Embryonic facial prominence (tissue), 1 donor: ENCODE measurements around the gene DCT.

Source experiments
- DNase-seq: peaks from one replicate; pipeline ENCODE4 v3.0.0-alpha.2; 2016; ENCODE audit errors: extremely low spot score

Gene DCT

DNA sequence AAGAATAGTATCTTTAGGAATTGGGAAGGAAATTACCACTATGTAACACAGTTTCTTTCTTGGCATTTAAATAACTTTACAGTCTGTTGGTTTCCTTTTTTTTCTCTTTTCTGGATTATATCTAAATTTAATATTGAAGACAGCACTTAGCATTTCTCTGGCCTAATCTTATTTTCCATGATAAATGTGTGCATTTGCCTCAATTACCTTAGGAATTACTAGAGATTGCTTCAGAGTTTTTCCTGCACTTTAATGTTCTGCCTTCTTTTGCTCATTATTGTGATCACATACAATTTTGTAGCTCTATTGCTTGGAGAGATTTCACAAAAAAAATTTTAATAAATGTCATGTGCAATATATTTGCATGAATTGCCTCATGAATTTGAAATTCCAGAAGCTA lies 25.1 kb downstream of the DCT start:
- DNase-seq, result no peak

DNA sequence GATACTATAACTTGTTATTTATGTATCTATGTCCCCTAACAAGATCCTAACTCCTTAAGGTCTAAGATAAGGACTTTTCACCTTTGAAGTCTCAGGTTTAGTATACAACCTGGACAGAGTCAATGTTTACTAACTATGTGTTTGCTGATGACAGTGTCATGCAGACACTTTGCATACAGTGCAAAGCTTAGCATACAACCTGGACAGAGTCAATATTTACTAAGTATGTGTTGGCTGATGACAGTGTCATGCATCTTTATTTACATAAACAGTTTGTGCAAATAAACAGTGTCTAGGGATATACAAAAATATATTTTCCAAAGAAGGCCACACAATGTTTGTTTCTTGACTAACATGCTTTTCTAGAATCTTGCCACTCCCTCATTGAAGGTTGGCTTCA lies 34.7 kb downstream of the DCT start:
- DNase-seq, result no peak

- no peak for DNase-seq
Measured at GRCh38 chr13:94435604-94436226, 43.8 kb downstream of the DCT start.

DNA sequence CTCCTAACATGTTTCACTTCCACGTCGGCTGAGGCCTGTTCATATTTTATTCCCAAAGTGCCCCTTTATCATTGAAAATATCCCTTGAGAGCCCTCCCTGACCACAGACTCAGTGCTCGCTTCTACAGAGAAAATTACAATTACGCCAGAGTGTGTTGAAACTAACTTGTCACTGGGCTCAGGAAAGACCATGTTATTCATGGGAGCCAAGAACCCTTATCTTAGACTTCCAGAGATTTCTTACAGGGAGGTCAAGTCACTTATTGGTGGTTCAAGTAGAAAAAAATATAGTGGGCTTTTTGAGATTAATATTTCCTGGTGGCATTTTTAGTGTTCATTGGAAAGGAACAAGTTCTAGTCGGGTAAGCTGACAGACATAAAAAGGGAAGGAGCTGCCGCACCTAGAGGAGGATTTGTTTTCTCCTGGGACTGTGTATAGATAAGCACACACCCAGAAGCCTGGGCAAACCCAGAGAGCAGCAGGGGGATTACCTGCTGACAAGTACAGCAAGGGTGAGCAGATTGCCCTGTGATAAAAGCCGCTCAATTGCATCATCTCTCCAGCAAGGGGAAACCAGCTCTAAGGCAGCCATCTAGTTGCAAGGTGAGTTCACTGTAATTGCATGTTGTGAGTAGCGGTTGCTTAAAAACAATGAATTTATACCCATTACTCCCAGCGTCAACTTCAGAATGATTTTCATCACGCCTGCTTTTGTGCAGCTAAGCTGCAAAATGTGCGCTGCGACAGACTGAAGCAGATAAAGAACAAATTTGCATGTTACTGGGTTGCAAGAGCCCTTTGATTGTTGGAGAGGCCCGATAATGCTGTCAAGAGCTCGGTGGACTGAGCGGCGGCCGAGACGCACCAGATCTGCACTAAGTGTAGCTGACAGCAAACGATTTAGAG lies 46.2 kb downstream of the DCT start:
- DNase-seq, result no peak

DNA sequence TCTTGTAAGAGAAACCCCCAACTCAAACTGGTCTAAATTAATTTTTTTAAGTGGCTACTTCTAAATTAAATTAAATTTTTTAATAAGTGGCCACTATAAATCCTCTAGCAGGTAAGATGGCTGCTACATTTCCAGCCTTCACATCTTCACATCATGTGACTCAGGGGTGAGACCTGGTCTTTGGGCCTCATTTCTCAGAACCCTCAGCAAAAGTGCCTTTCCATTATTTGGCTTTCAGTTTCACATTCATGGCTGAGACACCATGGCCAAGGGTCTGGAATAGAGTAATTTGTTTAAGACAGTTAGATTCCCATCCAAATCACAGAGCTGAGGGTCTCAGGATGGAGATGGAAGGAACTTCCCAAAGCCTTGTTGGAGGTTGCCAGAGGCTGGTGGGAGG lies 47.5 kb downstream of the DCT start:
- no peak for DNase-seq

- DNase-seq, result no peak
Measured at GRCh38 chr13:94431574-94431973, 47.9 kb downstream of the DCT start.

- no peak for DNase-seq
Measured at GRCh38 chr13:94427313-94427953, 52.0 kb downstream of the DCT start.

GRCh38 chr13:94419925-94420305 lies 59.6 kb downstream of the DCT start:
- DNase-seq, result no peak

DNA sequence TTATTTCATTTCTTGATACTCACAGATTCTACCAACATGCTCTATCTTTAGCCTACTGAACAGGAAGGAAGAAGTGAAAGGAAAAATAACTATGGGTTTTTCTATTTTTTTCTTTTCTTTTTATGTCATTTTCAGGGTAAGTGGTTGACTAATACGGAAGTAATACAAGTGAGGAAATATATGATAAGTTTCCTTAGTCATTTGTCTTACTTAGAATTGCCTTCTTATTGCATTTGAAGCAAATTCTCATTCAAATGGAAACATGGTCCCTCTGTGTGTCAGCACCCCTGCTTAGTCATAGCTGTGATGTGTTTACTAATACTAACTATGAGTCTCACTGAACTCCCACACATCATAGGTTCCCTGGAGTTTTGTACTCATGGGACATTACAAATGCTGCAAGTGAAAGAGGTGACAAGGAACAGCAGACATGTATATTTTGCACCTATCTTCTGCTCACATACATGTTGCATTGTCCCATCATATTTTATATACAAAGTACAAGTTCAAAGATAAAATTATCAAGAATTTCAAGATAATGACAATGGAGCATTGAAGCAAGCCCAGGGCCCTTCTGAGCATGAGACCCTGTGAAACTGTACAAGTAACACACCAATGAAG lies 60.1 kb downstream of the DCT start:
- DNase-seq, result no peak

- DNase-seq, result no peak
Measured at GRCh38 chr13:94417294-94417693, 62.2 kb downstream of the DCT start.

DNA sequence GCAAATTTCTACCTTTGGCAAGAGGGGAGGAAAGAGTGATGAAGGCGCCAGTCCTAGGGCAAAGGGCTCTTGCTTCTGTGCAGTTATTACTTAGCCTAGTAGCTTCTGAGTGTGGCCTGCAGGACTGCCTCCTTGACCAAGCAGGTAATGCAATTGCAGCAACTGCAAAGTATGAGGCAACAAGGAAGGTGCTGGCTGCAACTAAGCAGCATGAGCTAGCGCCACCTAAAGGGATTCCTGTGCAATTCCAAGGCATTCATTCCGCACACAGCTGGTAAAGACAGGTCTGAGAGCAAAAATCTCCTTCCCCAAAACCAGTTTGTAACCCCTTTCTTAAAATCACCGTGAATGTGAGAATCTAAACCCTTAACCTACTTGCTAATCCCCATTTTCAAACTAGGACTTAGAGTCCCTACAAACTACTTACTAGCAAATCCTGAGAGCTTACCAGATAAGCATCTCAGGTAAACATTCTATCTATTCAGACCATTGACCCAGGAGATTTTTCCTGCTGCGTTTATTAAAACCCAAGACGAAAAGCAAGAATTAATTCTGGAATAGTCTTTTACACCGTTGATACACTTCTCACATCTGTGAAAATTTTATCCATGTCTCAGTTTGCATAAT lies 62.9 kb downstream of the DCT start:
- DNase-seq, result no peak

DNA sequence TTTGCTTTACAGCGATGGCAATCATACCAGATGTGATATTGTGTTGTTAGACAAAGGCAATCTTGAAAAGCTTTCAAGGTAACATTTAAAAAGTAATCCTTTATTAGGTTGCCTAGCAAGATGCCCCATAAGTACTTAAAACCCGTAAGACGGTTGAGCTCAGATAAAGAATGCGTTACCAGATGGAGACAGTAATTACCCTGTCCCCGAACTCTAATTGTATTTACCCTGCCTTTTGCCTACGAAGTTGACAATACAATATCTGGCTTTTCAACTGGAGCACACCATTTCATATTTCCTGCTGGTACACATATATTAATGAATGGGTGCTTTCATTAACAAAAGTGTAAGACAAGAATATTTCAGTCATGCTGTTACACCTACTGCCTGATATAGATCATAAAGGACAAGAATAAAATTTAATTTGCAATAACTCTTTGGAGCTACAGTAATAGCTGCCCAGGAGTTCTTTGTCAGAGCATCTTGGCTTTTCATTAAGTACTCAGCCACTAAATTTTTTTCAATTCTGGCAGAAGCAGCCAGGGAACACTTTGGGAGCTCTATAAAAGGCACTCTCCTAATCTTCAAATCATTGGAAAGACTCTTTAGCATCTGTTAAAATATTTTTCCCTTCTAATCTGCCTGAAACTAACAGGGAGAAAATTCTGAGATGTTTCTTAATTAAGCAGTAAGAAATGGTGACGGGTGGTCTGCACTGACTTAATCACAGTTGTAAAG lies 63.8 kb downstream of the DCT start:
- DNase-seq, result no peak

DNA sequence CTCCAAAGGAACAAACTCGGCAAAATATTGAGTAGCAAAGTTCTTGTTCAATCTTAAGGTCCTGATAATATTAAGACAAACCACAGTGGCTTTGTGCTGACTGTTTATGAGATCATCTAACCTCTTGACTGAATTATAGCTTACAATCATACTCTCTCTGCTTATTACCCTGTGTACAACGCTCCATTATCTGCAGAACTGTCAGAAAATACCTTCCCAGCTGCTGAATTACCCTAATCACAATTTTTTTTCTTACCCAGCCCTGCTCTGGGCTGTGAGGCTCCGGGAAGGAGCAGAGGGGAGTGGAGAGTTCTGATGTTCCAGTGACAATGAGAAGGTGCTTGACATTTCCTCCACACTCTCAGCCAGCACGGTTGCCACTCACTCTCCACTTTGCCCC lies 64.8 kb downstream of the DCT start:
- DNase-seq, result no peak

GRCh38 chr13:94414141-94414540 lies 65.3 kb downstream of the DCT start:
- DNase-seq, result no peak

- no peak for DNase-seq
Measured at GRCh38 chr13:94413598-94413944, 65.9 kb downstream of the DCT start.

DNA sequence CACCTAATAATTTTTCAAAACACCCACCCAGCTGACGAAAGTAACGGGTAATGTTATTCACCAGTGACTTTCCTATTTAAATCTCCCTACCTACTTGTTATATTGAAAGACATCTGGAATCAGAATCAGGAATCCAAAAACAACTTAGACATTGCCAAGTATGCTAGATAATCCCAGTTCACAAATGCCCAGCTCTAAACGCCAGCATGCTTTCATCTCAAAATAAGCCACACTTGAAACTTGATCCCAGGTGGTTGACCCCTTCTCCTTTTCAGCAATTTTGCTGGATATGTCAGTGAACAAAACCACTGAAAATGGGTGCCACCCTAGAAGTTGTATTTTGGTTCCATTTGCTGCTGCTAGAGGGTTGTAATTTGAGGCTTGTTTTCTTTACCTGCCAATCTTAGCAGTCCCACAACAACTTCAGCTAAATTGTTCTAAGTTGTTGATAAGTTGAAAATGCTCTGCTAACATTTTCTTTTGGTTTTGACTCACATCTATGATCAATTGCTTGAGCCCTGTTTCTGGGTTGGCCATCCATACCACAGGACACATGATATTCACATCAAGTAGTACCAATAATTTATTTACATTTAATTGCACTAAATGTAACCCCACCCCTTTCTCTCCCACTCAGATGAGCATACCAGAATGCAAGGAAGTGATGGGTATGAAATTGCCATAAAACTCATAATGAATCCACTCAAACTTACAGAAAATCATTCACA lies 66.4 kb downstream of the DCT start:
- DNase-seq, result no peak

- DNase-seq, result no peak
Measured at GRCh38 chr13:94411747-94412146, 67.7 kb downstream of the DCT start.

DNA sequence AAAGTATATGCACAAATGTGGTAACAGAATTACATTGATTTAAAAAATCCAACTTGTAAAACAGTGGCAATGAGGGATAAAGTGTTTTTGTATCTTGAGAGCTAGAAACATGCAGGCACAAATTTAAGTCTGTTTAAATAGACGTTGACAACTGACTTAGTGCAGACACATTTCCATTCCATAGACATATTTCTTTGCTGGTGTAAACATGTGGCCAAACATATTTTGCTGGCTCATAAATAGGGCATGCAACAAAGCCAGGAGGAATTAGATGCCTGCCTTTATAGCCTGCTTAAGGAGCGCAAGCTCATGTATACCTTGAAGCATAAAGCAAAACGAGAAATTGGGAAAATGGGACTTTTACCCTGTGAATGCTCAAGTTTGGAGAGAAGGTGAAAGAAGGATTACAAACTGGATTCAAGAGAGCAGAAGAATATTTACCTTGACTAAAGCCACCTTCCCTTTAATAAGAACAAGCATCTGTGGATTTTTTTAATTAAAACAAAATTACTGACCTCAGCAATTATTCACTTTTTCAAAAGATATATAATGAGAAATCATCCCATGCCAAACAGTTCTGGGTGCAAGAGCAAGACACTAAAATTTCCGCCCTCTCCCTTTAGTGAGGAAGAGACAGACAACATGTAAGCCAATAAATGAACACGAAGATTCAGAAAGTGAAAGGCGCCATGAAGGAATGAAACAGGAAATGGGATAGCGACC lies 71.0 kb downstream of the DCT start:
- no peak for DNase-seq

DNA sequence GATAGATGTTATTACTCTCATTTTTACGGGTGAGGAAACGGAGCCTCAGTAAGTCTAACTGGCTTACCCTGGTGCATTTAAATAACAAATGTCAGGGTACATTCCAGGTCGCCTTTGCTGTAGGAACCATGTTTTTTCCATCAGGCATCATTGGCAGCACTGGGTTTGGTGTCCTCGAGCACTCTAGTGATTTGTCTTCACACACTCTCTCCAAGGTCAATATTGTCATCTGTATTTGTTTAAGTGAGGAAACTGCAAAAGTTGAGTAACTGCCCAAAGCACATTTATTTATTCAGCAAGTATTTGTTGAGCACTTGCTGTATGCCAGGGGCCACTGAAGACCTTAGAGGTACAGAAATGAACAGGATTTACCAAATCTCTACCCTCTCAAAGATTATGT lies 78.6 kb downstream of the DCT start:
- DNase-seq, result no peak

DNA sequence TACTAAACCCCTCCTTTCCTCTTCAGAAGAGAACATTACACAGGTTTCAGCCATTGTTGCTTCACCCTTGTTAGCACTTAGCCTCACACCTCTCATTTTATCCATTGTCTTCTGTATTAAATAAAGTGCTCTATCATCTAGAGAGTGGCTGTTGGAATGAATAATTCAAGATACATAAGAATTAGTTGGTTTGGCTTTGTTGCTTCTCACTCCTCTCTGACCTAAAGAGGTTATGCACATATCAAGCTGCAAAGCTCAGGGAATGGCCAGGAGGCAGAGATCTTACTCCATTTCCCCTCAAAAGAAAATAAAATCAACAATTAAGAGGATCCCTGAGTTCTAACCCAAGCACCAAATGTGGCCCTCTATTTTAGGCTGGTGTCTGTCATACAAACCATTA lies 79.7 kb downstream of the DCT start:
- no peak for DNase-seq
